ENCODE measurements around the gene NUDT16L1.

DNA sequence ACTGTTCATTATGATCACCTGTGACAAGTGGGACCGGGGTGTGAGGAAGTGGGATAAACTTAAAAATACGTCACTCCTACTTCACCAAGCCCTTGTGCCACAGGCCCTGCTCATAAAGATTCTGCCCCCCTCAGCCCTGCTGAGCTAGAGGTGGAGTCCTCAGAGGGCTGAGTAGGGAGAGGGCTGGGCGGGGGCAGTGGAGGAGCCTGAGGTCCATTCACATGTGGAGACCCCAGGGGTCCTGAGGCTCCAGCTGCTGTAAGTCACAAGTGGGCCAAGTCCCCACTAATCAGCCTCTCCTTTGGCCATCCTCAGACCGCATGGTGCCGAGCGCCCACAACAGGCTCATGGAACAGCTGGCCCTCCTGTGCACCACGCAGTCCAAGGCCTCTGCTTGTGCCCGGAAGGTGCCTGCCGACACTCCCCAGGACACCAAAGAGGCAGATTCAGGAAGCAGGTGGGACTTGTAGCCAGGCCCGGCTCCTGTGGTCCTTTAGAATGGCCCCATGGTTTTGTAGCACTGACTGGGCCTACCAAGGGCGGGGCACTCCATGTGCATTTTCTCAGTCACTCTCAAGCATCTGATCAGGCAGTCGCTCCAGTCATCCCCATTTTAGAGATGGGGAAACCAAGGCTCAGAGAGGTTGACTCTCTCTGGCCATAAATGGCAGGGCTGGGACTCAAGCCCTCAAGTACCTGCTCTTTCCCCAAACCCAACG lies 51.4 kb downstream of the NUDT16L1 start:
- TF ChIP-seq, protein P1, sequence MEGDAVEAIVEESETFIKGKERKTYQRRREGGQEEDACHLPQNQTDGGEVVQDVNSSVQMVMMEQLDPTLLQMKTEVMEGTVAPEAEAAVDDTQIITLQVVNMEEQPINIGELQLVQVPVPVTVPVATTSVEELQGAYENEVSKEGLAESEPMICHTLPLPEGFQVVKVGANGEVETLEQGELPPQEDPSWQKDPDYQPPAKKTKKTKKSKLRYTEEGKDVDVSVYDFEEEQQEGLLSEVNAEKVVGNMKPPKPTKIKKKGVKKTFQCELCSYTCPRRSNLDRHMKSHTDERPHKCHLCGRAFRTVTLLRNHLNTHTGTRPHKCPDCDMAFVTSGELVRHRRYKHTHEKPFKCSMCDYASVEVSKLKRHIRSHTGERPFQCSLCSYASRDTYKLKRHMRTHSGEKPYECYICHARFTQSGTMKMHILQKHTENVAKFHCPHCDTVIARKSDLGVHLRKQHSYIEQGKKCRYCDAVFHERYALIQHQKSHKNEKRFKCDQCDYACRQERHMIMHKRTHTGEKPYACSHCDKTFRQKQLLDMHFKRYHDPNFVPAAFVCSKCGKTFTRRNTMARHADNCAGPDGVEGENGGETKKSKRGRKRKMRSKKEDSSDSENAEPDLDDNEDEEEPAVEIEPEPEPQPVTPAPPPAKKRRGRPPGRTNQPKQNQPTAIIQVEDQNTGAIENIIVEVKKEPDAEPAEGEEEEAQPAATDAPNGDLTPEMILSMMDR (IDR thresholded peaks at IDR 0.05), result no peak
- TF ChIP-seq POLR2A (IDR thresholded peaks at IDR 0.05), result no peak
